MG63 (cell line): ENCODE data around the gene AGK. TPM values are rescaled to one million over a fixed set of nuclear protein-coding genes. Genes with fewer than 3 reads are reported as not detected.

Experiments
- DNase-seq: peaks from one replicate; pipeline ENCODE4 v3.0.0-alpha.2; 2020
- H3K27me3 ChIP-seq: fragments of 250-450 bp; sonication (Bioruptor Pico); 2 replicates; pipeline ENCODE4 v1.5.1; 2020; ENCODE audit warnings: mild to moderate bottlenecking, moderate library complexity
- H3K36me3 ChIP-seq: fragments of 250-450 bp; sonication (Bioruptor Pico); 2 replicates; pipeline ENCODE4 v1.5.1; 2020; ENCODE audit warnings: mild to moderate bottlenecking, moderate library complexity
- H3K4me3 ChIP-seq: fragments of 250-450 bp; sonication (Bioruptor Pico); 2 replicates; pipeline ENCODE4 v1.5.1; 2020; ENCODE audit warnings: mild to moderate bottlenecking, moderate library complexity
- H3K9me3 ChIP-seq: fragments of 250-450 bp; sonication (Bioruptor Pico); 2 replicates; pipeline ENCODE4 v1.5.1; 2020; ENCODE audit warnings: mild to moderate bottlenecking, moderate library complexity
- total RNA-seq: library from RNA; depleted of rRNA; stranded (reverse); fragments of >200 nt; shearing (Covaris generic); gene quantifications from 2 replicates; pipeline ENCODE4 v1.2.3, GENCODE V29; 2014; ENCODE audit warnings: low replicate concordance; rRNA removed

Gene AGK
- total RNA-seq, 1 experiment from 2014 or later = 18.0 TPM

DNA sequence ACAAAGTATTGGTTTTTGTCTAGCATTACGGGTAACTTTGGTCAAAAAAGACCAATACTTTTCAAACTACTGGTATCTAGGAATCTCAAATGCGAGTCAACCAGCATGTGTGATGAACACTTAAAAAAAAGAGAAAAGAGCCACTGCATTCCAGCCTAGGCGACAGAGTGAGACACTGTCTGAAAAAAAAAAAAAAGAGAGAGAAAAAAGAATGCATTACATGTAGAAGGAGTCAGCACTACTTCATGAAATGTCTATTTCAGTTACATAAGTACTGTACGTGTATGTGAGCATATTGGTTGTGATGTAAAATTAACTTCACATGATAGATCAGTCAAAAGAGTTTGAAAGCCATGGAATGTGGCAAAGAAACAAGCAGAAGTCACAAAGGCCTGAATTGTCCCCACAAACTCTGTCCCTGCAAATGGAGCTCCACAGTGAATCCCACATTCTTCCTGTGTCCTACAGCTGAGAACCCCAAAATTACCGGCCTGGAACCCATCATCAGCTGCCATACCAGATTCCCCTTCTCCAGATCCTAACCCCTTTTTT, 149.2 kb downstream of the AGK start:
- no peak for DNase-seq
- H3K27me3 ChIP-seq = no peaks in the 10 kb centered on the region
- no peaks in the 10 kb centered on the region for H3K36me3 ChIP-seq
- no peak overlapping the region for H3K4me3 ChIP-seq
- no peaks in the 10 kb centered on the region for H3K9me3 ChIP-seq

DNA sequence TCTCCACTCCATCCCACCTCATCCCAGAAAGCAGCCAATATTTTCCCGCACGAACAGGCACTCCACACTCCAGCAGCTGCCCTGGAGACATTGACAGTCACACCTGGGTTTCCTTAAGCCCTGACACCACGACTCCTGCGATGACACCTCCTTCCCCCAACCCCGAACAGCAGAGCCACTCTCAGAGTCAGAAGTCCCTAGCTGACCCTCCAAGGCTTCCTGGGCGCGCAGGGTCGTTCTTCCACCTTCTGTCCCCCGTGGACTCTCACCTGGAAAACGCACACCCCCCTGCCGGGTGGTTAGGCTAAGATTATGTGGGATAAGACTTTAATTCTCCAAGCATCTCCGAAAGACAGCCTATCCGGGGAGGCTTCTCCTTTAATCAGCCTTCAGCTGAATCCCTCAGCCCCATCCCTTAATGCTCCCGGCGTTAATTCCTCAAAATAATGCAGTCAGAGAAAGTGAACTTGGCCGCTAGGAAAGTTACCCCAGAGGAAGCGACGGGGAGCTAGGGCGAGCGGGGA, 149.7 kb downstream of the AGK start:
- Histone ChIP-seq H3K9me3 (no peaks in the 10 kb centered on the region), H3K4me3 (no peak overlapping the region), H3K36me3 (no peaks in the 10 kb centered on the region), H3K27me3 (no peaks in the 10 kb centered on the region)
- no peak for DNase-seq

DNA sequence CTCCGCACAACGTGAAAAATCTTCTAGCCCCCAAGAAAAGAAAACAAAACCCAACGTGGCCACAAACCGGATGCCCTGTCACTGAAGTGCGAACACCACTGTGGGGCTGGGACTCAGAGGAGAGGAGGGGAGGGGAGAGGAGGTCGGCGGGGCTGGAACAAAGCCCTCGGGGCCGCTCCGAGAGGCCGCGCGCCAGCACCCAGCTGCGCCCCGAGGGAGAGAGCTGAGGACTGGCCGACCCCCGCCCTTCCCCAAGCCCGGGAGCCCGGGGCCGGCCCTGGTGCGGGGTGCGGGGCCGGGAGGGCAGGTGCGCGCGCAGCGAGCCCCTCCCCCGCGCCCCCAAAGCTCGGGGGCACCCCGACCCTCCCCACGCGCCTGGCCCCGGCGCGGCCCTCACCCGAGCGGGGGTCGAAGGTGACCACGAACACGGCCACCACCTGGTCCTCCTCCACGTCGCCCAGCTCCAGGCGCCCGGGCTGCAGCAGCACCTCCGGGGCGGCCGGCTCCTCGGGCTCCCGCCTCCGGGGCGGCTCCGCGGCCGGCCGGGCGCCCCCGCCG, 150.4 kb downstream of the AGK start:
- H3K36me3 ChIP-seq = no peaks in the 10 kb centered on the region
- DNase-seq = peak; percentile 15

DNA sequence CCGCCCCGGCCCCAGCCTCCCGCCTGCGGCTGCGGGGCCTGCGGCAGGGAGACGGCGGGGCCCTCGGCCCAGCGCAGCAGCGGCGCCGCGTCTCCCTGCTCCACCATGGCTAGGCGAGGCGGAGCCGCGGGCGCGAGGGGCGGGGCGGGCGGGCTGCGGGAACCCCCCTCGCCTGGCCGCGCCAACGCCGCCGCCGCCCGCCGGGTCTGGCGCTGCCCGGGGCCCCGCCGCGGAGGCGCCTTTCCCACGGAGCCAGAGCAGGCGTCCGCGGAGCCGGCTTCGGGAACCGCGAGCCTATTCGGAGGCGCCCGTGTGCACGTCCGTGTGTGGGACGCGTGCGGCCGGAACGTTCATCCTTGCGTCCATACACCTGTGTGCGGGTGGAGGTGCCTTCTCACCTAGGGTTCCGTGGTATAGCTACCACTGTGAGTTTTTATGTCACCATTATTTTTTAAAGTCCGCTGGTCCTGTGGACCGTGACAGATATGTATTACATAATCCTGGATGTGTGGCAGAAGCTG, 150.9 kb downstream of the AGK start, which contains the start of gene DENND11:
Gene DENND11 (minus strand): TSS at position 120 of the 521 bp plus-strand sequence. CDS start 13 bp downstream, at position 107.
- Histone ChIP-seq H3K9me3 (no peaks in the 10 kb centered on the region), H3K4me3 (peak within 1 kb of the TSS; percentile 51), H3K27me3 (no peaks in the 10 kb centered on the region), H3K36me3 (no peaks in the 10 kb centered on the region)
- DNase-seq = peak; percentile 34

More for the DNA sequence above, 150.4 kb downstream of the AGK start:
- Histone ChIP-seq H3K27me3 (no peaks in the 10 kb centered on the region), H3K9me3 (no peaks in the 10 kb centered on the region), H3K4me3 (peak overlapping the region; percentile 51)

GRCh38 chr7:141702892-141703291, 151.7 kb downstream of the AGK start:
- Histone ChIP-seq H3K9me3 (no peaks in the 10 kb centered on the region), H3K36me3 (no peaks in the 10 kb centered on the region), H3K4me3 (no peak overlapping the region; the same call in 1 of the 2 replicates), H3K27me3 (no peaks in the 10 kb centered on the region)
- DNase-seq = no peak

GRCh38 chr7:141704112-141704511, 152.9 kb downstream of the AGK start:
- Histone ChIP-seq H3K36me3 (no peaks in the 10 kb centered on the region), H3K27me3 (no peaks in the 10 kb centered on the region), H3K9me3 (no peaks in the 10 kb centered on the region), H3K4me3 (no peak overlapping the region)
- no peak for DNase-seq

DNA sequence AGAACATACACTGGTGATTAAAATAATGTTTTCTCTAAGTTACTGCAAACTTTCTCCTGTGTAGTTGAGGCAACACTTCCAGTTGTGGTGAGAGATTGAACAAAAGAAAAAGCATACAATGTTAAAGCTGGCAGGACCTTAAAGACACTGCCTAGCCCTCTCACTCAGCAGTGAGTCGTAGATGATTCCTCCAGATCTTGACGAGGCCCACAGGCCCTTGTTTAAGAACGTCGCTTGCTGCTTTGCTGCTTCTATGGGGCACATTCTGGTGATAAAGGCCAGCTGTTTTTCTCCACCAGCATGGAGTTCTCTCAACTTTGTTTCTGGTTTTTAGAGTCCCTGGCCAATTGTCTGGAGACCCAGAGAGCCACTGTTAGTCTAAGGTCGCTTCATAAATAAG, 153.5 kb downstream of the AGK start:
- Histone ChIP-seq H3K9me3 (no peaks in the 10 kb centered on the region), H3K36me3 (no peaks in the 10 kb centered on the region), H3K27me3 (no peaks in the 10 kb centered on the region), H3K4me3 (no peak overlapping the region)
- DNase-seq = peak; percentile 11

Other genes starting within 250 kb of the AGK start
- gene DENND11, start 150.8 kb downstream of the AGK start, total RNA-seq = 1.3 and 2.1 TPM in 2 replicates
- gene WEE2, start 156.9 kb downstream of the AGK start, total RNA-seq = not detected in 2 replicates
- gene SSBP1, start 186.9 kb downstream of the AGK start, total RNA-seq = 135 and 212 TPM in 2 replicates
- gene TAS2R3, start 212.7 kb downstream of the AGK start, total RNA-seq = not detected in 2 replicates
- not detected in 2 replicates for gene TAS2R4, start 225.3 kb downstream of the AGK start, total RNA-seq
- not detected in 2 replicates for gene TAS2R5, start 238.8 kb downstream of the AGK start, total RNA-seq